ENCODE measurements around the gene DCUN1D5.

DCUN1D5 gene

DNA sequence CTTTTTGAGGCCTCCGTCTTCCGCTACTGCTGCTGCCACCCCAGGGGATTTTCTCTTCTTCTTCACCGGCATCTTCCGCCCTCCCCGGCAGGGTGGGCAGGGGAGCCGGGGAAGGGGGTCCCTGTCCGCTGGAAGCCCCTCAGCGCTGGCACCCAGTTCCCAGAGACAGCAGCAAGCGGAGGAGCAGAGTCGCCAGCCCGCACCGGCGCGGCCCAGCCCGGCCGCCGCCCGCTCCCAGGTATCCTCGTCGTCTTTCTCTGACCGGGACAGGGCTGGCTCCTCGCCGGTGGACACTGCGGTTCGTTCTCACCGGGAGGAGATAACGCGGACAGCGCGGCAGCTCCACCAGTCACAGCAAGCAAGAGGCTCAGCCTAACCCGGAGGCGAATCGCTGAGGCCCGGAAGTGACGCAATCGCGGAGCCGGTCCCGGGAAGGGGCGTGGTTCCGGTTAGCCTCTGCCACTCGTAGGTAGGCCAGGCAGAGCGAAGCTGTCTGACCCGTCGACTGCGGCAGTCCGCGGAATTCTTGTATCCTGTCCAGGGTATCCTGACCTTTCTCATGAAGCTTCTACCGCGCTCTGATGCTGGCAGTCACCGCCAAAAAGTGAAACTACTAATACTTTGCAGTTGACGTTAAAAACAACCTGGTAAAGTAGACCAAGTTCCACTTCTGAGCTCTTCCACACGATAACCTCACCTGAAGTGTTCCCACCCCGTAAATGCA is at the start of gene DCUN1D5:
TSS of gene DCUN1D5 (minus strand) at position 360 of the 724 bp plus-strand sequence. CDS start at position 72, 288 bp downstream.
- peak; percentile 97 for DNase-seq (ENCODE audit: low spot score)

DNA sequence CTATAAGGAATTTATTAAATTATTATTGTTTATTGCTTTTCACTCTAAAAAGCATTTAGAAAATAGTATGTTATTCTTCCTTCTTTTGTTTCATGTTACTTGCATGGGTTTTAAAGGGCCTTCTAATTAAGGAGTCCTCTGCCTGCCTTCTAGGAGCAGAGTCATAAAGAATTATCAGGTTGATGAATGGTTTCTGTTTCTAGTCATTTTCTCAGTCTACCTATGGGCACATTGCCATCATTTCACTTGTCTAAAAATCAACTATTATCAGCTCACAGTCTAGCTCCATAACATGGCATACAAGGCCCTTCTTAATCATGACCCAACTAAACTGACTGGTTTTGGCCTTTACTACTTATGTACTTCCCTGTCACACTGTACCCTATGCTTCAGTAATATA is 33.5 kb upstream of the DCUN1D5 start:
- DNase-seq (ENCODE audit: low spot score), result no peak

DNA sequence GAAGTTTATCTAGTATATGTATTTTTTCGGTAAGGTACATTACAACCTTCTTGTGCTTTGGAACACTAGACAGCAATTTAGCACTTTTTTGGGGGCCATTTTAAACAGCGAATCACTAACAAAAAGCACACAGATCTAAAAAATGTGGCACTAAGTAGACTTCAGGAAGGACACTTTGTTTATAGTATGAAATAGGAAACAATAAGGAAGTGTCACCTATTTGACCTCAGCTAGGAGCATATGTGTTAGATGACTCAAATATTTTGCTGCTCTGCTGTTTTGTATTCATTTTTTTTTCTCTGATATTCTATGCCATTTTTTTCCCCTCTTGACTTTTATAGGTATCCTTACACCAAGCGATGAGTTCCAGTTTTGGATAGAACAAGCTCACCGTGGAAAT is 22.9 kb upstream of the DCUN1D5 start:
- DNase-seq (ENCODE audit: low spot score), result no peak

DNA sequence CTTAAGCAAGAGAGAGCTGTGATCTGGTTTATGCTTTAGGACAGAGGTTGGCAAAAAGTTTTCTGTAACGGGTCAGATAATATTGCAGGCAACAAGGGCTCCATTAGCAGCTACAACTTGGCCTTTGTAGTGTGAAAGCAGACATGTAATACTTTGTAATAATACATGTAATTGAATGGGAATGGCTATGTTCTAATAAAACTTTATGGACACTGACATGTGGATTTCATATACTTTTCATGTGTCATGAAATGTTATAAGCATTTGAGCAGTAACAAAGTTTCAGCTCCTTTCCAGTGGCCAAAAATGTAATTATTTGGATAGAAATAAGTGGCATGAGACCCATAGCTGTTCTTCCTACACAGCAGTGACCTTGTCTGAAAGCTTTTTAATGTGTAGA is 20.4 kb upstream of the DCUN1D5 start:
- DNase-seq (ENCODE audit: low spot score), result no peak

DNA sequence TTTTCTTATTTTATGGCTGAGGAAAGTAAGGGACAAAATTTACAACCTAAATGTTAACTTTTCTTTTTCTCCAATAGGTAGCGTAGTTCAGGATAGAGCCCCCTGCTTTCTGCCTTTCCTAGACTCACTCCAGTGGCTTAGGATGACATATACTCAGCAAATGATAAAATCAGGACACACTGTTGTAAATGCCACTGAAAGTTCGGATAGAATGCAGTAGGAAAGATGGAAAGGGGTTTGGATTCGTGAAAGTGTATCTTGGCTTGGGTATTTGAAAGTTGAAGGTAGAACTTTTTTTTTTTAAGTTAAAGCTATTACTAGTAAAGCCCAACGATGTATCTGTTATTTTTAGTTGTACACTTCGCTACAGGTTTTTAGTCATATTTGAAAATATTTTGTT is 19.4 kb upstream of the DCUN1D5 start:
- no peak for DNase-seq (ENCODE audit: low spot score)

DNA sequence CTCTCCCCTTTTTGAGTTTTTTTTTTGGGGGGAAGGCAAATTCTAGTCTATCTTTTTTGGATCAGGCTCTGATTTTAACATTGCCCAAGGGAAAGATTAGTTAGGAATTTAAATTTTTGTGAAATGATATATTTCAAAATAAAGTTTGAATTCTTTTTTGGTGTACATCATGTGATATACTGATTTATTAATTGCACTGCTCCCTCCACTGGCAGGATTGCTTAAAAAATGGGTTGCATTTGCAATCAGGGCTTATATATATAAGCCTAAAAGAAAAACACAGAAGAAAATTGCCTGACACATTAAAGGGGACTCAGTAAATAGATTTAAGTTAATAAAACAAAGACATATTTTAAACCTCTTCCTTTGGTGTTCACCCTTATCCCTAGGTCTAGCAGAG is 18.4 kb upstream of the DCUN1D5 start:
- no peak for DNase-seq (ENCODE audit: low spot score)

DNA sequence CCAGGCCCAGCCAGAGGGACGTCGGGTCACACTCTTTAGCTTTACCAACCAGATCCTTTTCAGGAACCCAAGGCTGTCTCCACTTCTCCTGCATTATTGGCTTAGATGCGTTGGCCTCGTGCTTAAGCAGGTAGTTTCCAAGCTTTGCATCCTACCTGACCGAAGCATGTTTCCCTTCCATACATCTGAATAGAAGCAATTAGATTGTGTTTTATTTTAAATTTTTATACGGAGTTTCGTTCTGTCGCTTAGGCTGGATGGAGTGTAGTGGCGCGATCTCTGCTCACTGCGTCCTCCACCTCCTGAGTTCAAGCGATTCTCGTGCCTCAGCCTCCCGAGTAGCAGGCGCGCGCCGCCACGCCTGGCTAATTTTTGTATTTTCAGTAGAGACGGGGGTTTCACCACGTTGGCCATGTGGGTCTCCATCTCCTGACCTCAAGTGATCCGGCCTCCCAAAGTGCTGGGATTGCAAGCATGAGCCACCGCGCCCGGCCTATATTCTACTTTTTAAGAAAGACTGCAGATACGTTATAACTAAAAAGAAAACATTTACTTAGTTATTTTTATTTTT is 17.9 kb upstream of the DCUN1D5 start:
- no peak for DNase-seq (ENCODE audit: low spot score)

DNA sequence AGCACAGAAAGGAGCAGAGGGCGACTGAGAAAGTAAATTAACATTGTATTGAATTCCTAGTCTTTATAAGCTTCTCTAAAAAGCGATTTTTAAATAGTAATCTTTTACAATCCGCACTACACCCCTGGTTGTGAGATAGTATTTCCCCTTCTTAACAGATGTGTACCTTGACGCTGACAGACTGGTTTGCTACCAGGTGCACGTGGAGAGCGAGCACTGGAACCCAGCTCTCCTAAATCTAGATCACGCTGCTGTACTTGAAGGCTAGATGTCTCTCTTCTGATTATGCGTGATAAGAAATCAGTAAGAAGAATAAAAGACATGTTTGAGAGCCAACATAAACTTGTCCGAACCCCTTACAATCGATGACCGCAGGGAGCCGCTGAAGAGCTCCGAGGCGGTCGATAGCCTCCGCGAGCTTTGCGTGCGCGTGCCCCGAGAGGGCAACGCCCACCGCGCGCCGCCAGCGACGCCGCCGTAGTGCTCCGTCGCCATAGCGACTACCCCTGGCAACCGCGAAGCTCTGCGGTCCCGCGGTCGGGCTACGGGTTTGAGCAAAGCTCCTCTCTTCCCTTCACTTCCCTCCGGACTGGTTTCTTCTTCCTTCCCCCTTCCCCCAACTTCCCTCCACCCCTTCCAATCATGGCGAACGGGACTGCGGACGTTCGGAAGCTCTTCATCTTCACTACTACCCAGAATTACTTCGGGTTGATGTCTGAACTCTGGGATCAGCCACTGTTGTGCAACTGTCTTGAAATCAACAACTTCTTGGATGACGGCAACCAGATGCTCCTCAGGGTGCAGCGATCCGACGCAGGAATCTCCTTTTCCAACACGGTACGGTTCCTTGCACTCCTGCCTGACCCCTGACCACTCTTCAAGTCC is 17.2 kb upstream of the DCUN1D5 start, which contains the start of gene DYNC2H1:
TSS of gene DYNC2H1 (plus strand) at position 494 of the 885 bp plus-strand sequence. CDS start at position 643, 149 bp downstream.
- peak; percentile 92 for DNase-seq (ENCODE audit: low spot score)

DNA sequence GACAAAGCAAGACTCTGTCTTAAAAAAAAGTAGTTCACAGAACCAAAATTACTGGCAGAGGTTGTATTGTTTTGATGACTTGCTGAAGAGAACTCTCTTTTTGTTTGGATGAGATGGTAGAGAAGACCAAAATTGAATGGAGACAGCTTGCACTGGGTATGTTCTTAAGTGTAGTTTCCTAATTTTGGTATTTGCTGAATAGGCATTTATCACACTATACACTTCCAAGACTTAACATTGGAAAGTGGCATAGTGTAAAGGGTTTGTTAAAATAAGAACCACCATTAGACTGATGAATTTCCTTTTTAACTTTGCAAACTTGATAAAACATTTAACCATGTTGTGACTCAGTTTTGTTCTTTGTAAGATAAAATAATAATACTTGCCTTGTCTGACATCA is 5.3 kb upstream of the DCUN1D5 start:
- no peak for DNase-seq (ENCODE audit: low spot score)

DNA sequence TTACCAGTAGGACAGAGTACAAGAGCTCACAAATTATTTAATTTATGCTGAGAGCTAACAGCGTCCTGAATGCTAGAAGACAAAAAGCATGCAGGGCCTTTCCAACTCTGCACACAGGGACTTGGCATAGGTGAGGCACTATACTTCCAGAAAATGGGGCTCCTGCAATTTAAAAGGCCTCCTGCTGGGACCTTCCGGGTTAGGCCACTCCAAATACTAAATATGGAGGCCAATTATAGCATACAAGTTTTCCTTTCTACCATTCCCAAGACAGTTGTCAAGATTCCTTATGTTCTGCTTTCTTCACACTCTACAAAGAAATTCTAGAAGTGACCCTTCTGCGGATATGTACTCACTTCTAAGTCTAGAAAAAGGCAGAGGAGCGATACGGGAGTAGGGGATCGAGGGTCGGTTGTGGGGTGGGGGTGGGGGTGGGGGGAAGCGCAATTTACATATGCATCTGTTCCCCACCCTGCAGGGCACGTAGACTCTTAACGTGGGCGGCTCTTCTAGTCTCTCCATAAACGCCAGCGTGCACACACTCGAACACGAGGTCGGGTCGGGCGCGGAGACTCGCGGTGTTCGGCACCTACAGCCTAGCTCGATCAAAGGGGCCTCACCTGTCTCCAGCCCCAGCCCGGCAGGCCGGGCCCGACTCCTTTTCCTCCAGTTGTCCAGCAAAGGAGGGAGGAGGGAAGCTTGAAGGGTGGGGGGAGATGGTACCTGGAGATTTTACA is 728 bp downstream of the DCUN1D5 start:
- DNase-seq (ENCODE audit: low spot score), result peak; percentile 72

DNA sequence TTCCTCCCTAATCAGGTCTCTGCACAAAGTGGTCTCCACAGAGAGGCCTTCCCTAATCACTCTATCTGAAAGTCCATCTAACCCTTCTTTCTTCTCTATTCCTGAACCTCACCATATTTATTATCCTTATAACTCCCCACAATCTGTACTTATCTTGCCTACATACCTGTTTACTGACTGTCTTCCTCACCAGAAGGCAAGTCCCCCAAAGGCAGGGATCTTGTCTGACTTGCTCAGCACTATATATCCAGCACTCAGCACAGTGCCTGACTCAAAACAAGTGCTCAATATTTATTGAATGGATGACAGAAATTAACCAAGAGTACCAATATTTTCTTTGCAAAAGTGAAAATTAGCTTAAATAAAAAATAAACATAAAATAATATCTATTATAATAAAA is 5.5 kb downstream of the DCUN1D5 start:
- DNase-seq (ENCODE audit: low spot score), result no peak

DNA sequence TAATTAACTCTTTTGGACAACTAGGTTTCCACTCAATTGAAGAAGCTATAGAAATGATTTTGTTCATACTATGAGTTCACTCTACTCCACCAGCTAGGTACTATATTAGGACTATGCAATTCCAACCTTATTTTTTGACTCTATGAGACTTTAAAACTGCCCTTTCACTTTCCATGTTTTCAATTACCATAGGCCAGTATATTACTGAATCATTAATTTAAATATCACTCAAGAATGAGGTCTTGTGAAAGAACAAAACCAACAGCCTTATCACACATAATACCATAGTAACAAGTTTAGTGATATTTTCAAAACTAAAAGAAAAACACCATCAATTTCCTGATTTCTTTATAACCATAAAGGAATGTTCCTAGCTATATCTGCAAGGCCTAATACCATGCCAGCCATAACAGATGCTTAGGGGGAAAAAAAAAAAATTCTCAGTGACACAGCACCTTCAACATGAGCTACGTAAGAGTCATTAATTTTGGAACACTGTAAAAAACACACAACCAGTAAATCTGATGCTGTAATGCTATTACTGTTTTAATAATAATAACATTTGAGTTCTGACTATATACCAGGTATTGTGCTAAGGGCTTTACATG is 6.1 kb downstream of the DCUN1D5 start:
- no peak for DNase-seq (ENCODE audit: low spot score)

DNA sequence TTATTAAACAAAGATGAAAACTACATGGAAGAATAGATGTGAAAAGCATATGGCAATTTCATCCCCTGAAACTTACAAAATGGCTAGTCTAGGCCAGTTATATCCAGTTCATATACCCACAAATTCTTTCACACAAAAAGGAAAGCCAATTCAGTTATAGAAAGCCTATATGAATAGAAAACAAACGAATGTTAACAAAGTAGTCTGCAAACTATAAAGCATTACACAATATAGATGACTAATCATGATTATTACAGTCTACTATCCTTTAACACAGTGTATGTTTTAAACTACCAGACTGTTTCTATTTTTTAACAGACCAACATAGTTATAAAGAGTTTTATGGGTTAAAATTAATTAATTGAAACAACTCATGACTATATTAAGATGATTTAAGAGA is 12.1 kb downstream of the DCUN1D5 start:
- DNase-seq (ENCODE audit: low spot score), result no peak

DNA sequence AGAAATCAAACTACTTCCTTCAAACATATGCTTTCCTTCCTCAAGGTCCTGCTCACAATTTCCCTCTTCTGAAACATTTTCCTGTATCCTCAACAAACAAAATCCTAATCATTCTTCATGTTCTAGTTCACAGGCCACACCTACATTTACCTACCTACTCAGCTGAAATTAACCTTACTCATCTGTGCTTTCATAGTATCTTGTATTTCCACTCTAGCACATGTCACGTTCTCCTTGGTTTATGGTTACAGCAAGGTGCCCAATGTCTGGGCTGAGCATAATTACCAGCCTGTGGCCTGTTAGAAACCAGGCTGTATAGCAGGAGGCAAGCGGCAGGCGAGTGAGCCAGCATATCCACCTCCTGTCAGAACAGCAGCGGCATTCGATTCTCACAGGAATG is 13.2 kb downstream of the DCUN1D5 start:
- no peak for DNase-seq (ENCODE audit: low spot score)

DNA sequence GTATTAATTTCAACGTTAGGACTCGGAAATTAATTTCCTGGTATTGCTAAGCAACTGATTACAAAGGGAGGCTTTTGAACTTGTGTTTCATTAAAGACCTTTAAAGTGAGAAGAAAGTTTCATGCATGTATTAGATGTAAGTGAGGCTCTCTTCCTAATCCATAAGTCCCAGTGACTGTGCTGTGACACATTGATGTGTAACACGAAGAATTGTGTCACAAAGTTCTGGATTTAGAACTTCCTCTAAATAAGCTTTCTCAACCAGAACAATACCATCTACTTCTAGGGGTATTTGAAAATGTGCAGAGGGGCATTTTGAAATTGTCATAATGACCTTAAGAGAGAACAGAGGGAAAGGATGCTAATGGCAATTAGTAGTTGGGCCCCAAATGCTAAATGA is 14.4 kb downstream of the DCUN1D5 start:
- DNase-seq (ENCODE audit: low spot score), result no peak

DNA sequence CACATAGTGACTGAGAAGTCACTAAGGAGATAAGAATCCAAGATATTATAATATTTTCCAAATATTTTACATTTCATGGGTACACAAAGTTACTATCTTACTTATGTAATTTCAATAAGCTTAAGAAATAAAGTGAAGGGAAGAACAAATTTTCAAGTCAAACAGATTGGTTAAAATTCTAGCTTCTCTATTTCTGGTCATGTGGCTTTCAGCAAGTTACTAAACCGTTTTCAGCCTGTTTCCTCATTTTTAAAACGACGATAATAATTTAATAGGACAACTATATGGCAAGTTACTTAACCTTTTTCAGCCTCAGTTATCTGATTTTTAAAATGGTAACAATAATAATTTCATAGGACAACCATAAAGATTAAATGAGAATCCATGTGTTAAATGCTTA is 15.6 kb downstream of the DCUN1D5 start:
- DNase-seq (ENCODE audit: low spot score), result no peak

DNA sequence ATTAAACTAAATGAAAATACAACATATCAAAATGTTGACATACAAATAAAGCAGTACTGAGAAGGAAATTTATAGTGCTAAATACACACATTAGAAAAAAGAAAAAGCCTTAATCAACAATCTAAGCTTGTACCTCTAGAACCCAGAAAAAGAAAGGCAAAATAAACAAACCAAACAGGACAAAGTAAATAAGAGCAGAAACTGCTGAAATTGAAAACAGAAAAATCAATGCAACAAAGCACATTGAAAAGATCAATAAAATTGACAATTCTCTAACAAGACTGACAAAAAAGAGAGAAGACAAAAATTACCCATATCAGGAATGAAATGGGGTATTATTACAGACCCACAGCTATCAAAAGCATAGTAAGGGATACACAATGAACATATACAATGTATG is 21.0 kb downstream of the DCUN1D5 start:
- no peak for DNase-seq (ENCODE audit: low spot score)

DNA sequence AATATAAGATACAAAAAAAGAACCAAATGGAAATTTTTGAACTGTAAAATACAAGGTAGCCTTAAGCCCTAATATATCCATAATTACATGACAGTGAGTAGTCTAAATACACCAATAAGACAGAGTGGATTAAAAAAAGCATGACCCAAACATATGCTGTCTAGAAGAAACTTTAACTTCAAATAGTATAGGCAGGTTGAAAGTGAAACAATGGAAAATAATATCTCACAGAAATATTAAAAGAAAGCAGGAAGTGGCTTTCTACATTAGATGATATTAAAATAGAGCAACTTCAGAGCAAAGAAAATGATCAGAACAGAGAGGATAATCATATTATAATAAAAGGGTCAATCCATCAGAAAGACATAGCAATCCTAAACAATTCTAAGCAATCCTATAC is 21.8 kb downstream of the DCUN1D5 start:
- DNase-seq (ENCODE audit: low spot score), result no peak

DNA sequence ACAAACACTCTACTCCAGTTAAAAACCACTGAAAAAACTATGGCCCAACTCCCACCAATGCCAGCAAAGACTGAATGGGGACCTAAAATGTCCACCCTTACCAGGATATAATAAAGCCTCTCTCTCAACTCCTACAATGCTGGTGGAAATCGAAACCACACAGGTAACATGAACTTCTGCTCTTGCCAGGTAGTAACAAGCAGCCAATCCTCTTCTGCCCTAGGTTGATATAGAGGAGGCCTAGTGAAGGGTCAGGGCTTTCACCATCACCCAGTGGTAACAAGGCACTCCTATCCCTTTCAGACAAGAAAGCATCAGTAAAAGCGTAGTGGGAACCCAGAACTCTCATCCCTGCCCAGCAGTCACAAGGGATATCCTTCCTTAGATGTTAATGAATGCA is 22.6 kb downstream of the DCUN1D5 start:
- DNase-seq (ENCODE audit: low spot score), result no peak

DNA sequence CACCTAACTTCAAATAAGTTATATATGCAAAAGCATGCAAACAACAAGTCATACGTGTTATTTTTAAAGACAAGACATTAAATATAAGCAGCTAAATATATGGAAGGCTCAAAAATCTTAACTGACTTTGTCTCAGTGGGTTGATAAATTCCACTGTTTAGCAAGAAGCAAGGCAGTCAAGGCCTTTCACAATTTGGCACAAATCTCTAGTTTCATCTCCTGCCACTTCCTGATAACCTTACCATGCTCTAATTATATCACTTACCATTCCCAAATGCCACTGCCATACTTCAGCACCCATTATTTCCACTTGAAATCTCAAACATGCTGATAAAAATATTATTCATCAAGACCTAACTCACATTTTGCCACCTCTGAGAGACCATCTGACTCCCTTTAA is 24.8 kb downstream of the DCUN1D5 start:
- DNase-seq (ENCODE audit: low spot score), result no peak

DNA sequence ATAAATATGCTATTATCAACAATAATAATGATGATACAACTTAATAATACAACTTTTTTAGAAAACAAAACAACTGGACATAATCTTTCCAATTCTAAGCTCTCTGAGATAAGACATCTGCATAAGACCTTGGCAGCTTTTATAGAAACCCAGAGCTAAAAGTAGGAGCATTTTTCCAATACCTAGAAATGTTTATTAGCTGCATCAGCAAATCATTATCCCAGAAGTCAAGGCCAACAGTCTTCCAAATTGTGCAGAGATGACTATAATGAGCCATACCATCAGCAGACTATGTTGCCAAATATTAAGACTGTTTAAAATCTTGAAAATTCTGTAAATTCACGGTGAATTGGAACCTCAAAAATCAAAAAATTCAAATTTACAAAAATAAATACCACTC is 30.3 kb downstream of the DCUN1D5 start:
- no peak for DNase-seq (ENCODE audit: low spot score)
